ENCODE data around the gene XPNPEP1. TPM values are rescaled to one million over a fixed set of nuclear protein-coding genes. Genes with fewer than 3 reads are reported as not detected.

The XPNPEP1 gene
- polyA plus RNA-seq (2013), result 48.2 and 48.7 TPM in 2 replicates

DNA sequence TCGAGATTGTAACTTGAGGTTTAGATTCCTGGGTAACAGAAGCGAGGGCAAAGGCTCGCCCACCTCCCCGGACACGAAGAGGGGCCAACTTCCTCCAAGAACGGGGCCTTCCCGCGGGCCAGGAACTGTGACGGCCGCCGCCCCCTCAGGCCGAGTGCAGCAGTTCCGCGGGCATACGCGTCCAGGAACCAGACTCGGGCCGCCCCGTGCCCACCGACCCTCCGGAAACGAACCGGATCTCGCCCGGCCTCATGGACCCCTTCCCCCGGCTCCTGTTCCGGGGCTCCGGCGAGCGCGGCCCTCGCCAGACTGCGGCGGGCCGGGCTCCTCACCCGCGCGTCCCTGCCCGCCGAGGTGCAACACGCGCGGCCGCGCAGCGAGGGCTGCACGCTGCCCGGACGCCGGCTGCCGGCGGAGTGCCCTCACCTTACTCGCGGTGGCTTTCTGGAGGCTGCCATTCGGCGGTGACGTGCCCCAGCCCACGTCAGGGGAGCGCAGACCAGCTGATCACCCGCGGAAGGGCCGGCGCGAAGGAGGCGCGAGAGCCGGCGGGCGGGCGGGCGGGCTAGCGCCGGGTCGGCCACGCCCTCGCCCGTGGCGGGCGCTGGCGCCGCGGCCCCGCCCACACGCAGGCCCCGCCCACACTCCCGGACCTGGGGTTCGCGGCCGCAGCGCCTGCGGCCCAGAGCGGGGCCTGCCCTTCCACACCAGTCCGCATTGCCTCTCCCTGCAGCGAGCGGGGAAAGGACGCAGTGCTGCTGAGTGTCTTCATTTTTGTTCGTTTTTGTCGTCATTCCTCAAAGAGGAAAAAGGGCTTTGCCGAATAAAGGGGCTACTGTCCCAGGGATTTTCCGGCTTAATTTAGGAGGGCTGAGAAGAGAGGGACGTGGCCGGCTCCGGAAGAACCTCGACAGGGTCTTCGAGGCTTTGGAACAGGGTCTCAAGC, at the start of gene XPNPEP1:
TSS of gene XPNPEP1 (minus strand) at position 536 of the 946 bp plus-strand sequence. CDS start at position 458, 78 bp downstream.
- Histone ChIP-seq H3K79me1 (ENCODE audit: low read length) (peaks cover 8% of the 10 kb centered on the region), H3K4me1 (ENCODE audit: control insufficient read depth in 1 of 2, insufficient read depth in 2 of 2, low read length in 2 of 2) (peaks cover 4 to 14% of the 10 kb centered on the region in 2 experiments), H3K4me2 (ENCODE audit: low read length) (peak within 1 kb of the TSS; percentile 59), H3K4ac (ENCODE audit: low read depth, low read length) (peak within 1 kb of the TSS; percentile 31), H3K27ac (ENCODE audit: low read depth, low read length) (peak within 1 kb of the TSS; percentile 28), H4K8ac (ENCODE audit: low read depth, low read length) (peak within 1 kb of the TSS; percentile 88), H2BK120ac (ENCODE audit: insufficient read depth, low read length, poor library complexity) (peak within 1 kb of the TSS; percentile 14), H2AK5ac (ENCODE audit: low read length) (peak within 1 kb of the TSS; percentile 1), H3K18ac (ENCODE audit: low read length) (peak within 1 kb of the TSS; percentile 96), H3K79me2 (ENCODE audit: control insufficient read depth, insufficient read depth, low read length, poor library complexity) (peaks cover 7% of the 10 kb centered on the region), H3K9ac (ENCODE audit: low read length) (peak within 1 kb of the TSS; percentile 81), H3K14ac (ENCODE audit: low read length) (peak within 1 kb of the TSS; percentile 92), H2AFZ (ENCODE audit: insufficient read depth, low read length, poor library complexity) (peak within 1 kb of the TSS; percentile 71), H2BK12ac (ENCODE audit: low read length) (peak within 1 kb of the TSS; percentile 37), H3K9me3 (ENCODE audit: insufficient read depth, low read depth, low read length) (no peaks in the 10 kb centered on the region), H4K91ac (ENCODE audit: low read depth, low read length) (peak within 1 kb of the TSS; percentile 91), H3K27me3 (ENCODE audit: insufficient read depth, low read length) (no peaks in the 10 kb centered on the region), H2BK5ac (ENCODE audit: low read depth, low read length, poor library complexity) (peak within 1 kb of the TSS; percentile 10), H3K4me3 (ENCODE audit: low read depth, low read length) (peak within 1 kb of the TSS; percentile 88), H4K12ac (ENCODE audit: low read depth, low read length) (peak within 1 kb of the TSS; percentile 78), H3K23ac (ENCODE audit: low read length) (no peak within 1 kb of the TSS), H3K36me3 (ENCODE audit: control insufficient read depth in 1 of 2, insufficient read depth in 2 of 2, low read length in 2 of 2) (no peaks in the 10 kb centered on the region)
- WGBS (ENCODE audit: extremely low coverage, insufficient coverage, insufficient read length), result no CpG with 5 or more reads among the region's 105 CpGs
- peak; percentile 81 to 89 for DNase-seq

DNA sequence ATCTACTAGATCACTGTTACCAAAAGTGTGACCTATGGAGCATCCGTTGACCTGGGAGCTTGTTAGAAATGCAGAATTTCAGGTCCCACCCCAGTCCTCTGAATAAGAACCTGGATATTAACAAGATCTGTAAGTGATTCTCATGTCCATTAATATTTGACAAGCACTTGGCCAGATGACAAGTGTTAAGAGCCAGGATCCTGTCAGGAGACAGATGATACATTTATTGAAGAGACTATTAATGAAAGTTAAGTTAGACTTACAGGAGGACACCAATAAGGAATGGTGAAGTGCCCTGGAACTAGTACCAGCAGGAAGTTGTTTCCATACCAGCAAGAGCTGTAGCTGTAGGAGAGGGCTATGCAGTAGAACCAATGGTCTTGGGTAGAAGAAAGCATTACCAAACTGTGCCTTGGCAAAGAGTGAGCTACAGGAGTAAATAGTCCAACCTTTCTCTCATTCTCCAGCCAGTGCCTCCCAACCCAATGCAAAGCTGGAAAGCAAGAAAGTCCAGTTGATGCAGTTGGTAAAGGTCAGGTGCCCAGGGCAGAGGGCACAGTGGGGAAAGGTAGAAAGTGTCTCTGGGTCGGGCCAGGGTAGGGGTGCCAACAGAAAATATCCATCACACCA, 49.2 kb upstream of the XPNPEP1 start:
- Histone ChIP-seq H3K27ac (ENCODE audit: low read depth, low read length) (no peak overlapping the region), H3K9me3 (ENCODE audit: insufficient read depth, low read depth, low read length) (no peaks in the 10 kb centered on the region), H2BK5ac (ENCODE audit: low read depth, low read length, poor library complexity) (no peak overlapping the region), H3K79me1 (ENCODE audit: low read length) (peaks cover 5% of the 10 kb centered on the region), H2BK12ac (ENCODE audit: low read length) (no peak overlapping the region), H2BK120ac (ENCODE audit: insufficient read depth, low read length, poor library complexity) (no peak overlapping the region), H4K12ac (ENCODE audit: low read depth, low read length) (no peak overlapping the region), H2AFZ (ENCODE audit: insufficient read depth, low read length, poor library complexity) (no peak overlapping the region), H3K79me2 (ENCODE audit: control insufficient read depth, insufficient read depth, low read length, poor library complexity) (no peaks in the 10 kb centered on the region), H3K23ac (ENCODE audit: low read length) (no peak overlapping the region), H3K4ac (ENCODE audit: low read depth, low read length) (no peak overlapping the region), H3K9ac (ENCODE audit: low read length) (no peak overlapping the region), H4K91ac (ENCODE audit: low read depth, low read length) (no peak overlapping the region), H3K36me3 (ENCODE audit: control insufficient read depth in 1 of 2, insufficient read depth in 2 of 2, low read length in 2 of 2) (no peaks in the 10 kb centered on the region), H4K8ac (ENCODE audit: low read depth, low read length) (no peak overlapping the region), H2AK5ac (ENCODE audit: low read length) (no peak overlapping the region), H3K14ac (ENCODE audit: low read length) (no peak overlapping the region), H3K27me3 (ENCODE audit: insufficient read depth, low read length) (no peaks in the 10 kb centered on the region), H3K4me1 (ENCODE audit: control insufficient read depth in 1 of 2, insufficient read depth in 2 of 2, low read length in 2 of 2) (peaks cover 3 to 6% of the 10 kb centered on the region in 2 experiments), H3K18ac (ENCODE audit: low read length) (no peak overlapping the region), H3K4me2 (ENCODE audit: low read length) (no peak overlapping the region), H3K4me3 (ENCODE audit: low read depth, low read length) (no peak overlapping the region)
- WGBS (ENCODE audit: extremely low coverage, insufficient coverage, insufficient read length), result no CpG with 5 or more reads among the region's 2 CpGs
- DNase-seq, result no peak

DNA sequence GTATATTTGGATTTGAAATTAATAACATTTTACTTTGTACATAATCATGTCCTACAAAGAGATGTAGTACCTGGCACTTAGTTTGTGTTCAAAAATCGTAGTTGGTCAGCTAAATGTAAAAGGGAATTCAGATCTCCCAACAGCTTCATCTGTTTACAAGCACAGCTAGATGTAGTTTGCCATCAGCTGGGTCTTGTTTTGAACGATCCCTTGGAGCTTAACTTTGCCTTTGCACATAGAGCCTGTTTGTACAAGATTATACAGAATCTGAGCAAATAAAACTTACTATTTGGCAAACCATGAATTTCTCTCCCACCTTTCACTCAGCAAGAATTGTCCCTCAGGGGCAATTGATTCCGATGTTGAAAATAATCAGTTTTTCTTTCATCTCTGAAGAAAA, 48.3 kb upstream of the XPNPEP1 start:
- Histone ChIP-seq H4K12ac (ENCODE audit: low read depth, low read length) (no peak overlapping the region), H2AK5ac (ENCODE audit: low read length) (no peak overlapping the region), H3K27me3 (ENCODE audit: insufficient read depth, low read length) (no peaks in the 10 kb centered on the region), H3K14ac (ENCODE audit: low read length) (no peak overlapping the region), H3K9ac (ENCODE audit: low read length) (no peak overlapping the region), H3K79me2 (ENCODE audit: control insufficient read depth, insufficient read depth, low read length, poor library complexity) (no peaks in the 10 kb centered on the region), H2AFZ (ENCODE audit: insufficient read depth, low read length, poor library complexity) (no peak overlapping the region), H2BK120ac (ENCODE audit: insufficient read depth, low read length, poor library complexity) (no peak overlapping the region), H3K4me2 (ENCODE audit: low read length) (no peak overlapping the region), H3K4ac (ENCODE audit: low read depth, low read length) (no peak overlapping the region), H3K27ac (ENCODE audit: low read depth, low read length) (no peak overlapping the region), H3K4me1 (ENCODE audit: control insufficient read depth in 1 of 2, insufficient read depth in 2 of 2, low read length in 2 of 2) (peaks cover 3 to 8% of the 10 kb centered on the region in 2 experiments), H2BK12ac (ENCODE audit: low read length) (no peak overlapping the region), H2BK5ac (ENCODE audit: low read depth, low read length, poor library complexity) (no peak overlapping the region), H3K23ac (ENCODE audit: low read length) (no peak overlapping the region), H3K36me3 (ENCODE audit: control insufficient read depth in 1 of 2, insufficient read depth in 2 of 2, low read length in 2 of 2) (no peaks in the 10 kb centered on the region), H3K9me3 (ENCODE audit: insufficient read depth, low read depth, low read length) (no peaks in the 10 kb centered on the region), H3K18ac (ENCODE audit: low read length) (no peak overlapping the region), H3K4me3 (ENCODE audit: low read depth, low read length) (no peak overlapping the region), H3K79me1 (ENCODE audit: low read length) (peaks cover 3% of the 10 kb centered on the region), H4K91ac (ENCODE audit: low read depth, low read length) (no peak overlapping the region), H4K8ac (ENCODE audit: low read depth, low read length) (no peak overlapping the region)
- no CpG with 5 or more reads among the region's 3 CpGs for WGBS (ENCODE audit: extremely low coverage, insufficient coverage, insufficient read length)
- DNase-seq, result no peak

DNA sequence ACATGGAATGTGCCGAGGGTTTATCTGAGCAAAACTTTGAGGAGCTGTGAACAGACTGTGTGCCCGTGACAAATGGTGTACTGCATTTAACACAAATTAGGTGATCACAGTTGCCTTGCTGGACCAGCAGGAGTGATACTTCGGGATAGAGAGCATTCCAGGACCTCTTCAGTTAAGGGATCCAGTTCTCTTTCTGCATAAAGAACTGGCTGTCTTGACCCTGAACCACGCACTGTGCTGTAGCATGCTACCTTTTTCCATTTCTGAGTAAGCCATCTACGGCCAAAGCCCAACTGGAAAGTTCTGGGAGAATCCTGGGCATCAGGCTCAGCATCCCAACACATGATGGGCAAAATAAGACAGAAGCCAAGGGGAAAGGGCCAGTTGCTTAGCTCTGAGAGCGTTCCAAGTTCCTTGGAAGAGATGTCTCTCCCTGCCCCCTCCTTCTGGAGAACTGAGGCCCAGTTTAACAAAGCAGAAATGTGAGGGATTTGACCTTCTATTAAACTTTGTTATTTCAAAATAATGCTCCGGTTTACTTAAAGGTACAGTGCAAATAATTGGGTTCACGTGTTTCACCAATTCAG, 46.5 kb upstream of the XPNPEP1 start:
- Histone ChIP-seq H2BK5ac (ENCODE audit: low read depth, low read length, poor library complexity) (no peak overlapping the region), H3K79me1 (ENCODE audit: low read length) (peaks cover 3% of the 10 kb centered on the region), H3K79me2 (ENCODE audit: control insufficient read depth, insufficient read depth, low read length, poor library complexity) (no peaks in the 10 kb centered on the region), H3K18ac (ENCODE audit: low read length) (no peak overlapping the region), H4K12ac (ENCODE audit: low read depth, low read length) (no peak overlapping the region), H3K23ac (ENCODE audit: low read length) (no peak overlapping the region), H3K4me2 (ENCODE audit: low read length) (no peak overlapping the region), H4K8ac (ENCODE audit: low read depth, low read length) (no peak overlapping the region), H3K14ac (ENCODE audit: low read length) (no peak overlapping the region), H2AFZ (ENCODE audit: insufficient read depth, low read length, poor library complexity) (no peak overlapping the region), H3K36me3 (ENCODE audit: control insufficient read depth in 1 of 2, insufficient read depth in 2 of 2, low read length in 2 of 2) (no peaks in the 10 kb centered on the region), H3K27ac (ENCODE audit: low read depth, low read length) (no peak overlapping the region), H4K91ac (ENCODE audit: low read depth, low read length) (no peak overlapping the region), H2AK5ac (ENCODE audit: low read length) (no peak overlapping the region), H3K9me3 (ENCODE audit: insufficient read depth, low read depth, low read length) (no peaks in the 10 kb centered on the region), H3K4me3 (ENCODE audit: low read depth, low read length) (no peak overlapping the region), H3K27me3 (ENCODE audit: insufficient read depth, low read length) (no peaks in the 10 kb centered on the region), H3K4ac (ENCODE audit: low read depth, low read length) (no peak overlapping the region), H2BK12ac (ENCODE audit: low read length) (peak overlapping the region; percentile 14), H3K4me1 (ENCODE audit: control insufficient read depth in 1 of 2, insufficient read depth in 2 of 2, low read length in 2 of 2) (peaks cover 3 to 8% of the 10 kb centered on the region in 2 experiments), H3K9ac (ENCODE audit: low read length) (no peak overlapping the region), H2BK120ac (ENCODE audit: insufficient read depth, low read length, poor library complexity) (no peak overlapping the region)
- no CpG with 5 or more reads among the region's 8 CpGs for WGBS (ENCODE audit: extremely low coverage, insufficient coverage, insufficient read length)
- DNase-seq, result no peak

Measured in trophoblast cell (in vitro differentiated cells and primary cell).